ENCODE results near the gene GGNBP2.
A peak's percentile ranks its signal among the peaks of the same experiment; 100 is the strongest.

The GGNBP2 gene, protein sequence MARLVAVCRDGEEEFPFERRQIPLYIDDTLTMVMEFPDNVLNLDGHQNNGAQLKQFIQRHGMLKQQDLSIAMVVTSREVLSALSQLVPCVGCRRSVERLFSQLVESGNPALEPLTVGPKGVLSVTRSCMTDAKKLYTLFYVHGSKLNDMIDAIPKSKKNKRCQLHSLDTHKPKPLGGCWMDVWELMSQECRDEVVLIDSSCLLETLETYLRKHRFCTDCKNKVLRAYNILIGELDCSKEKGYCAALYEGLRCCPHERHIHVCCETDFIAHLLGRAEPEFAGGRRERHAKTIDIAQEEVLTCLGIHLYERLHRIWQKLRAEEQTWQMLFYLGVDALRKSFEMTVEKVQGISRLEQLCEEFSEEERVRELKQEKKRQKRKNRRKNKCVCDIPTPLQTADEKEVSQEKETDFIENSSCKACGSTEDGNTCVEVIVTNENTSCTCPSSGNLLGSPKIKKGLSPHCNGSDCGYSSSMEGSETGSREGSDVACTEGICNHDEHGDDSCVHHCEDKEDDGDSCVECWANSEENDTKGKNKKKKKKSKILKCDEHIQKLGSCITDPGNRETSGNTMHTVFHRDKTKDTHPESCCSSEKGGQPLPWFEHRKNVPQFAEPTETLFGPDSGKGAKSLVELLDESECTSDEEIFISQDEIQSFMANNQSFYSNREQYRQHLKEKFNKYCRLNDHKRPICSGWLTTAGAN

DNA sequence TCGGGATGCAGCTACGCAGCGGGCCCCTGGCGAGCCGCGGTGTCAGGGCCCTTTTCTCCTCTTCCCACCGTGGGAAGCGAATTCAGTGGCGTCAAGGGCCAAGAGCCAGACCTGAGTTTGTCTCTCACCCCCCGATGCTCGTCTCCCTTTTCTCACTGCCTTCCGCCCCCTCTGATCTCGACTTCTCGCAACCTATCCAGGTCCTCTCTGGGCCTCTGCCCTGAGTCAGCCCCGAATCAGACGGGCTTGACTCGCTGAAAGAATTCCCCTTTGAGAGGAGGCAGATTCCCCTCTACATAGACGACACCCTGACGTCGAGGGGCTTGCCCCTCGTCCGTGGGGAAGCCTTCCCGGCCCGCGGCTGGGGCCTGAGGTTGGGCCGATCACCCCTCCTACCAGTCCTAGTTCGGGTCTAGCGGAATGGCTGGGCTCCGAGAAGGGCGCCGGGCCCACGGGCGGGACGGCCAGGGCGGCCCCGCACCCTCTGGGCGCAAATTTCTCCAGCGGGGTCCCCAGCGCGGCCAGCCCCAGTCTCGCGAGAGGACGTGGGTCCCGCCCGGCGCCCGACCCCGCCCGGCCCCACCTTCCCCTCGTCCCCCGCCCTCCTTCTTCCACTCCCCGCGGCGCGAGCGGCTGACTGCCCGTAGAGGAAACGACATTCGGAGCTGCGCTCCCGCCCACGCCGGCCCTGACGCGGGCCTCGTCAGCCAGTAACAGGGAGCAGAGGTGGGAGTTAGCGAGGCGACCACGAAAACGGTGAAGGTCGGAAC is at the start of gene GGNBP2:
TSS of gene GGNBP2 (plus strand) at position 613 of the 770 bp plus-strand sequence. CDS start 806 bp downstream, outside the sequence.
- H3K9me3 ChIP-seq (ENCODE audit: control insufficient read depth, insufficient read depth, low read length), result no peaks in the 10 kb centered on the region
- no peaks in the 10 kb centered on the region for H3K27me3 ChIP-seq (ENCODE audit: control insufficient read depth, insufficient read depth, low read length)
- no peaks in the 10 kb centered on the region for H3K36me3 ChIP-seq (ENCODE audit: control insufficient read depth, insufficient read depth, low read length)
- peak within 1 kb of the TSS; percentile 84 for H3K4me3 ChIP-seq (ENCODE audit: low read length)
- peak; percentile 61 for DNase-seq (ENCODE audit: low read depth, low spot score)
- WGBS (ENCODE audit: insufficient coverage, insufficient read length), result no CpG with 5 or more reads among the region's 71 CpGs
- H3K27ac ChIP-seq (ENCODE audit: low read length), result no peak within 1 kb of the TSS
- no peaks in the 10 kb centered on the region for H3K4me1 ChIP-seq (ENCODE audit: control insufficient read depth, insufficient read depth, low read length)

DNA sequence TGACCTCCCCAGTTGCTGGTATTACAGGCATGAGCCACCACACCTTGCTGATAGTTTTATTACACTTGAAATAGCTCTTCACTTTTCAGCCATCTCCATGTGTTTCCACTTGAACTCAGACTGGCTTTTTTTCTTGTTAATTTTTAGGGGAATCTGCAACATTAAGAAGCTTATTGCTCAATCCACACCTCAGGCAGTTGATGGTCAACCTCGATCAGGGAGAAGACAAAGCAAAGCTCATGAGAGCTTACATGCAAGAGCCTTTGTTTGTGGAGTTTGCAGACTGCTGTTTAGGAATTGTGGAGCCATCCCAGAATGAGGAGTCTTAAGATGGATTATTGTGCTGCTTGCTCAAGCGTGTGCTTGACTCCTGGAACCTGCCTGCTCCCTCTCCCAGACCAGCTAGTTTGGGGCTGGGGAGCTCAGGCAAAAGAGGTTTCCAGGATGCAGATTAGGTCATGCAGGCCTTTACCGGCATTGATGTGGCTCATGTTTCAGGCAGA is 49.6 kb upstream of the GGNBP2 start:
- no peak overlapping the region for H3K4me3 ChIP-seq (ENCODE audit: low read length)
- H3K36me3 ChIP-seq (ENCODE audit: control insufficient read depth, insufficient read depth, low read length), result peaks cover 20% of the 10 kb centered on the region
- no peaks in the 10 kb centered on the region for H3K4me1 ChIP-seq (ENCODE audit: control insufficient read depth, insufficient read depth, low read length)
- H3K27me3 ChIP-seq (ENCODE audit: control insufficient read depth, insufficient read depth, low read length), result no peaks in the 10 kb centered on the region
- H3K9me3 ChIP-seq (ENCODE audit: control insufficient read depth, insufficient read depth, low read length), result no peaks in the 10 kb centered on the region
- no CpG with 5 or more reads among the region's 3 CpGs for WGBS (ENCODE audit: insufficient coverage, insufficient read length)
- H3K27ac ChIP-seq (ENCODE audit: low read length), result no peak overlapping the region
- DNase-seq (ENCODE audit: low read depth, low spot score), result no peak

DNA sequence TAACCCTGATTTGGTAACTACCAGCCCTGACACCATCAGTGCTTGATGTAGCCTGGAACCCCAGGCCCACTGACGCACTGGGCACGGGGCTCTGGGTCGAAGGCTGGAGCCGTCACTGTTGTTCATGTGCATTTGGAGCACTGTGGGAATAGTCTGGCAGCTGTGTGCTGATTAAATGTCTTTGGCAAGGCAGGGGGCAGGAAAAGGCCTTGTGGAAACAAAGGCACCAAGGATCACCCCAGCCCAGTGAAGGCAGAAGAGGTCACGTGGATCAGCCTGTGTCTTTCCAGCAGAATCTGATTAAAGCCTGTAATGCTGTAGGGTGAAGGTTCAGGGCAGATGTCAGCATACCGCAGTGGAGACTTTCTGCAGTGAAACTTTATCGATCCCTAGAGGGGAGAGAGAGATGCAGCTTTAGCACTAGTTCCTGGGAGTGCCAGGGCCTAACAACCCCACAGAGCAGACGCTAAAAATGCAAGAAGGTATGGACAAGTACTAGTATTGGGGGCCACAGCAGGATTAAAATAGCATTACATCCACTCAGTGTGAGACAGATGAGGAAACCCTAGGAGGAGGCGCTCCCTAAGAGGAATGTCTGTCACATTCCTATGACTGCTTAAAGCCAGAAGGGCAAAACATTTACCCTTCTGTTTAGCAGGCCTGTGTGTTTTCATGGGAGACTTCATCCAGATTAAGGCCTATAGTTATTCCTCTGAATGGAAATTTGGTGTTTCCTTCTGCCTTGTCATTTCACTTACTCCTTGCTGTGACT is 48.5 kb upstream of the GGNBP2 start:
- no peak for DNase-seq (ENCODE audit: low read depth, low spot score)
- Histone ChIP-seq H3K4me3 (ENCODE audit: low read length) (no peak overlapping the region), H3K27ac (ENCODE audit: low read length) (no peak overlapping the region), H3K4me1 (ENCODE audit: control insufficient read depth, insufficient read depth, low read length) (no peaks in the 10 kb centered on the region), H3K9me3 (ENCODE audit: control insufficient read depth, insufficient read depth, low read length) (no peaks in the 10 kb centered on the region), H3K36me3 (ENCODE audit: control insufficient read depth, insufficient read depth, low read length) (peaks cover 29% of the 10 kb centered on the region), H3K27me3 (ENCODE audit: control insufficient read depth, insufficient read depth, low read length) (no peaks in the 10 kb centered on the region)
- no CpG with 5 or more reads among the region's 9 CpGs for WGBS (ENCODE audit: insufficient coverage, insufficient read length)

DNA sequence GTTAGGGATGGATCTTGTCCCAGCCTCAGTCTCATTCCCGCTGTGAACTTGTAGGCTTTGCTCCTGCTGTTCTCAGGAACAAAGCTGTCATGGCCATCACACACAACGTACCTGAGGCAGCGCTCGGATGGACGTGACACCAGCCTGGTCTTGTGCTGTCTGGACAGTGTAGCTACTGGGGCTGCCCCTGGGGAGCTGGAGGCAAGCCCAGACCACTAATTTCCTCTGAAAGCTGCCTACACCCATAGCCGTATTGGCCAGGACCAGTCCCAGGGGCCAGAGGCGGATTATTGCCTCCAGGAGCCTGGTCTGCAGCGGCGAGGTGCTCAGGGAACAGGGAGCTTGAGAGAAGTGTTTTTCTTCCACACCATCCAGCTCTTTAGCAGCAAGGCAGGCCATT is 46.6 kb upstream of the GGNBP2 start:
- H3K9me3 ChIP-seq (ENCODE audit: control insufficient read depth, insufficient read depth, low read length), result no peaks in the 10 kb centered on the region
- H3K36me3 ChIP-seq (ENCODE audit: control insufficient read depth, insufficient read depth, low read length), result peaks cover 36% of the 10 kb centered on the region
- no peaks in the 10 kb centered on the region for H3K27me3 ChIP-seq (ENCODE audit: control insufficient read depth, insufficient read depth, low read length)
- H3K27ac ChIP-seq (ENCODE audit: low read length), result no peak overlapping the region
- H3K4me3 ChIP-seq (ENCODE audit: low read length), result no peak overlapping the region
- no peak for DNase-seq (ENCODE audit: low read depth, low spot score)
- H3K4me1 ChIP-seq (ENCODE audit: control insufficient read depth, insufficient read depth, low read length), result no peaks in the 10 kb centered on the region
- WGBS (ENCODE audit: insufficient coverage, insufficient read length), result no CpG with 5 or more reads among the region's 9 CpGs

DNA sequence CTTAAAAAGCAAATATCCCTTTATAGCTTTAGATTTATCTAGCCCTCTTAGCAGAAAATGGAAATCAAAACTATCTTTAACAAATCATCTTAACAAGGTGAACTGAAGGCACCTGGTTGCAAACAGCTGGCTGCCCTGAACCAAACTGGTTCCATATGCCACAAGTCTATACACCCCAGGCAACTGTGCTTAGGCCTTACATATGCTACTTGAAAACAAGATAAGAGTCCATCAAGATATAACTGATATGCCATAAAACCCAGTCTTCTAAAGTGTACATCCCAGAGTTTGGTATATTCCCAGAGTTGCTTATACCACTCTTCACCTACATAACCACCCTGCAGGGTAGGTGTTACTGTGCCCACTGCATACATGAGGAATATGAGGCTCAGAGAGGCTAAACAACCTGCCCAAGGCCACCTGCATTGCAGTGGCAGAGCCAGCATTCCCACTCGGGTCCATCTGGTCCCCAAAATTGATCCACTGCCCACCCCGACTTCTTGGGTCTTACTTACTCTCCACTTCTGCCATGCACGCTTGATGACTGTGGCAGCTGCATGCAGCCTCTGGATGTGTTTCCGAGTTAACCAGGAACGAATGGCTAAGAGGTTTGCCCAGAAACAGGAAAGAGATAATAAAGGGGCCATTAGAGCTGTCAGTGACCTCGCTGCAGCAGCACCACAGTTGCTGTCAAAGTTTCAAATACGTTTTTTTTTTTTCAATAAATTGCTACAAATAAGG is 46.0 kb upstream of the GGNBP2 start:
- no peak for DNase-seq (ENCODE audit: low read depth, low spot score)
- Histone ChIP-seq H3K27me3 (ENCODE audit: control insufficient read depth, insufficient read depth, low read length) (no peaks in the 10 kb centered on the region), H3K36me3 (ENCODE audit: control insufficient read depth, insufficient read depth, low read length) (peaks cover 38% of the 10 kb centered on the region), H3K9me3 (ENCODE audit: control insufficient read depth, insufficient read depth, low read length) (no peaks in the 10 kb centered on the region), H3K27ac (ENCODE audit: low read length) (no peak overlapping the region), H3K4me3 (ENCODE audit: low read length) (no peak overlapping the region), H3K4me1 (ENCODE audit: control insufficient read depth, insufficient read depth, low read length) (no peaks in the 10 kb centered on the region)
- WGBS (ENCODE audit: insufficient coverage, insufficient read length), result no CpG with 5 or more reads among the region's 7 CpGs

DNA sequence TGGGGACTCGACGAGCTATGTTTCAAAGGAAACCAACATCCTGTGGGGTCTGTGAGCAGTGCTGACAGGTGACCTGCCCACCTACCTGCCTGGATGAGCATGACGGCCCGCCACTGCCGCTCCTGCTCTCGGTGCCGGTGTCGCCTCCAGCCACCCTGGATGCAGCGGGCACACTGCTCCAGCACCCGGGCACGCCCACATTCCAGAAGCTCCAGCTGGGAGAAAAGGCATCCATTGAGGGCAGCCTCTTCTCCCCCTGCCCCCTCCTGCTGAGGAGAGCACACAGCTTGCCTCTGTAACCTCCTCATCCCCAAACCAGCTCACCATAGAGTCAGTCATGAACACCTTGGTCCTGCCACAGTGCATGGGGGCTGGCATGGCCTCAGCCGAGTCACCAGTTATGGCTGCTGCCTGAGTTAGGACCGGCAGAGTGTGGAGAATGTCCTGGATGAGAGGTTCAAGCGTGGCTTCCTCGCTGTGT is 43.9 kb upstream of the GGNBP2 start:
- Histone ChIP-seq H3K4me1 (ENCODE audit: control insufficient read depth, insufficient read depth, low read length) (no peaks in the 10 kb centered on the region), H3K9me3 (ENCODE audit: control insufficient read depth, insufficient read depth, low read length) (no peaks in the 10 kb centered on the region), H3K4me3 (ENCODE audit: low read length) (no peak overlapping the region), H3K27me3 (ENCODE audit: control insufficient read depth, insufficient read depth, low read length) (no peaks in the 10 kb centered on the region), H3K27ac (ENCODE audit: low read length) (no peak overlapping the region), H3K36me3 (ENCODE audit: control insufficient read depth, insufficient read depth, low read length) (peaks cover 44% of the 10 kb centered on the region)
- DNase-seq (ENCODE audit: low read depth, low spot score), result no peak
- no CpG with 5 or more reads among the region's 15 CpGs for WGBS (ENCODE audit: insufficient coverage, insufficient read length)

DNA sequence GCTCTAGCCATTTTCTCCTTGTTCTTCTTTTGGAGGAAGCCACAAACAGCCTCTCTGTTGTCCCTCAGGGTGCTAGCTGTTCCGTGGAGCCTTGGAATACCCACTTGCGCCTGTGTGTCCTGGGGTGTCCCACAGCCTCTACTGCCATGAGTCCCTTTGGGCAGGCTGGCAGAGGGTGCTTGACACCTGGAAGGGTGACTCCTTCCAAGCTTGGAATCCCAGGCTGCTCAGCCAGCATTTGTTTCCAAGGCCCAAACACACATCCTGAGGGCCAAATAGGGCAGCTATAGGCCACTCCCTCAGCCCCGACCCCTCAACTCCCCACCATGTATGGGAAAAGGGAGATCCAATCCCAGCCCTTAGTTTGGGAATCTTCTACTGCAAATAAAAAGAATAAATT is 43.4 kb upstream of the GGNBP2 start:
- Histone ChIP-seq H3K36me3 (ENCODE audit: control insufficient read depth, insufficient read depth, low read length) (peaks cover 44% of the 10 kb centered on the region), H3K4me3 (ENCODE audit: low read length) (no peak overlapping the region), H3K27me3 (ENCODE audit: control insufficient read depth, insufficient read depth, low read length) (no peaks in the 10 kb centered on the region), H3K27ac (ENCODE audit: low read length) (no peak overlapping the region), H3K9me3 (ENCODE audit: control insufficient read depth, insufficient read depth, low read length) (no peaks in the 10 kb centered on the region), H3K4me1 (ENCODE audit: control insufficient read depth, insufficient read depth, low read length) (no peaks in the 10 kb centered on the region)
- DNase-seq (ENCODE audit: low read depth, low spot score), result no peak
- WGBS (ENCODE audit: insufficient coverage, insufficient read length), result no CpG with 5 or more reads among the region's 3 CpGs

DNA sequence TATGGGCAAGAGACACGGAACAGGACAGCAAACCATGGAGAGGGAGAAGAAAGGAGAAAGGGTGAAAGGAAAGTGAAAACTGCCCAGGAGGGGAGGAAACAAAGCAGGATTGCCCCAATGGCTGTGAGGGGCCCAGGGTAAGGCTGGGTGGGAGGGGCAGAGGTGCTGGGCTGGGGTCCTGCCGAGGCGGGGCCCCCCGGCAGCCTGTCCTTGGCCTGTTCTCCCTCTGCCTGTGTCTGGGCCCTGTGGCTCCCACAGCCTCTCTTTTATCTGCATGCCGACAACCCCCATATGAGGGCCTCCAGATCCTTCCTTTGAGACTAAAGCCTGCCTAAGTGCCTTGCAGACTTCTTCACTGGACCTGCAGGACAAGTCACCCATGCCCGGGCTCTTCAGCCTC is 42.8 kb upstream of the GGNBP2 start:
- no peaks in the 10 kb centered on the region for H3K27me3 ChIP-seq (ENCODE audit: control insufficient read depth, insufficient read depth, low read length)
- DNase-seq (ENCODE audit: low read depth, low spot score), result no peak
- WGBS (ENCODE audit: insufficient coverage, insufficient read length), result no CpG with 5 or more reads among the region's 6 CpGs
- H3K9me3 ChIP-seq (ENCODE audit: control insufficient read depth, insufficient read depth, low read length), result no peaks in the 10 kb centered on the region
- no peak overlapping the region for H3K27ac ChIP-seq (ENCODE audit: low read length)
- H3K36me3 ChIP-seq (ENCODE audit: control insufficient read depth, insufficient read depth, low read length), result peaks cover 50% of the 10 kb centered on the region
- H3K4me1 ChIP-seq (ENCODE audit: control insufficient read depth, insufficient read depth, low read length), result no peaks in the 10 kb centered on the region
- H3K4me3 ChIP-seq (ENCODE audit: low read length), result no peak overlapping the region

DNA sequence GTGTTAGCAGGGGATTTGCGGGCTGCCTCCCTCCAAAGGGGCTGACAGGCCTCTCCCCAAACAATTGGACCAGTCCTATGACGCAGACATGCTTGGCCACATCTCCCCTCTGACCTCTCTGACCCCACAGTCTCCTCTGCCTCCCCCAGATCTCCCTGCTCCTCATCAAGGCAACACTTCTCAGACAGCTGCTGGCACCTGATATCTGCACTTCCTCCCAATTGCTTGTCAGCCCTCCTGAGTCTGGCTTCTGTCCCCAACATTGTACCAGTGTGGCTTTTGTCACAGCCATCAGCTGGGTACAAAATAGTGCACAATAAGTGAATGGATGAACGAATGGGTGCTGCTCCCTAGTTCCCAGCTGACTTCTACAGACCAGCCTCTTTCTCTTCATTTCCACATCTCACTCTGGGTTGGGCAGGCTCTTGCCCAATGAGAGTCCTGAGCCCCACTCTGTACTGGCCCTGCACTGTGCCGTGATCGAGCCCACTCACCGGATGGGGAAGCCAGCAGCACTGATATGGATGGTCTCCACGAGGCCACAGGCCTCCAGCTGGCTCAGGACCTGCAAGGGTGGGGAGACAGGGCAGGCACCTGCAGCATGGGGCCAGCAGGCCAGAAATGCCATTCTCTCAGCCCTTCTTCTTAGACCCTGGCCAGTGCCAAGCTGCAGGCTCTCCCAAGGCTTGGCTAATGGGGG is 41.1 kb upstream of the GGNBP2 start:
- no peak for DNase-seq (ENCODE audit: low read depth, low spot score)
- Histone ChIP-seq H3K4me3 (ENCODE audit: low read length) (no peak overlapping the region), H3K4me1 (ENCODE audit: control insufficient read depth, insufficient read depth, low read length) (no peaks in the 10 kb centered on the region), H3K27ac (ENCODE audit: low read length) (no peak overlapping the region), H3K36me3 (ENCODE audit: control insufficient read depth, insufficient read depth, low read length) (peaks cover 55% of the 10 kb centered on the region), H3K9me3 (ENCODE audit: control insufficient read depth, insufficient read depth, low read length) (no peaks in the 10 kb centered on the region), H3K27me3 (ENCODE audit: control insufficient read depth, insufficient read depth, low read length) (no peaks in the 10 kb centered on the region)
- no CpG with 5 or more reads among the region's 7 CpGs for WGBS (ENCODE audit: insufficient coverage, insufficient read length)

All from iPS DF 6.9 (cell line).